ENCODE data around the gene PAK5. TPM values are rescaled to one million over a fixed set of nuclear protein-coding genes. Genes with fewer than 3 reads are reported as not detected.

PAK5 gene
- total and polyA plus RNA-seq, 7 experiments from 2014 or later = not detected

DNA sequence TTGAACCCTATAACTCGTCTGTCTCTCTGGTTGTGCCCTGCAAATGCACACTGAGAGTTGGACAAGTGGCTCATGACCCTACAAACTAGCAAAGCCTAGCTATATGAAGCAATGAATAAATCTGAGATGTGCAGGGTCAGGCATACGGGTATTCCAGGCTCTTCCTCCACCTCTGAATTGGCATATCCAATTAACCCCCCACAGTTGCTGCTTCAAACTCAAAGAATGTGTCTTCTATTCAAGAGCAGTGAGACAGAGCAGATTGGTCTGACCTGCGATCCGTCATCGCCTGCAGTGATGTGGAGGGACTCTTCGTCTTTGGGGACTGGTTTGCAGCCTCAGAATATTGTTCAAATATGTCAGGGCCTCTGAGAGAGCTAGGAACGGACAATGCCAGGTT, 264.7 kb downstream of the PAK5 start:
- ChIA-PET POLR2A (no interaction called here), CTCF (no interaction called here)
- Histone ChIP-seq H3K27me3 (ENCODE audit: control insufficient read depth in 2 of 2, insufficient read depth in 2 of 2, low read length in 2 of 2) (no peaks in the 10 kb centered on the region), H3K36me3 (ENCODE audit: control insufficient read depth in 2 of 3, insufficient read depth in 3 of 3, low read length in 3 of 3) (no peaks in the 10 kb centered on the region), H3K4me1 (ENCODE audit: control insufficient read depth in 2 of 2, insufficient read depth in 2 of 2, low read length in 2 of 2) (no peaks in the 10 kb centered on the region), H3K4me3 (ENCODE audit: low read length) (no peak overlapping the region), H3K27ac (ENCODE audit: low read depth, low read length) (no peak overlapping the region), H3K9me3 (ENCODE audit: control insufficient read depth in 2 of 3, low read length in 3 of 3) (no peaks in the 10 kb centered on the region)
- H3K27ac Mint-ChIP-seq = no peak overlapping the region
- DNase-seq (no peak), ATAC-seq (no peak)
- H3K27me3 Mint-ChIP-seq = peaks cover 0 to 4% (median 4%) of the 10 kb centered on the region in 5 donors
- H3K4me3 Mint-ChIP-seq = no peak overlapping the region
- intact Hi-C loops (cut with micrococcal nuclease) = no loop called here
- H3K9me3 Mint-ChIP-seq = peaks cover 0 to 6% (median 1%) of the 10 kb centered on the region in 11 donors
- H3K36me3 Mint-ChIP-seq = peaks cover 0 to 2% (median 0%) of the 10 kb centered on the region in 5 donors
- no peaks in the 10 kb centered on the region for H3K4me1 Mint-ChIP-seq

DNA sequence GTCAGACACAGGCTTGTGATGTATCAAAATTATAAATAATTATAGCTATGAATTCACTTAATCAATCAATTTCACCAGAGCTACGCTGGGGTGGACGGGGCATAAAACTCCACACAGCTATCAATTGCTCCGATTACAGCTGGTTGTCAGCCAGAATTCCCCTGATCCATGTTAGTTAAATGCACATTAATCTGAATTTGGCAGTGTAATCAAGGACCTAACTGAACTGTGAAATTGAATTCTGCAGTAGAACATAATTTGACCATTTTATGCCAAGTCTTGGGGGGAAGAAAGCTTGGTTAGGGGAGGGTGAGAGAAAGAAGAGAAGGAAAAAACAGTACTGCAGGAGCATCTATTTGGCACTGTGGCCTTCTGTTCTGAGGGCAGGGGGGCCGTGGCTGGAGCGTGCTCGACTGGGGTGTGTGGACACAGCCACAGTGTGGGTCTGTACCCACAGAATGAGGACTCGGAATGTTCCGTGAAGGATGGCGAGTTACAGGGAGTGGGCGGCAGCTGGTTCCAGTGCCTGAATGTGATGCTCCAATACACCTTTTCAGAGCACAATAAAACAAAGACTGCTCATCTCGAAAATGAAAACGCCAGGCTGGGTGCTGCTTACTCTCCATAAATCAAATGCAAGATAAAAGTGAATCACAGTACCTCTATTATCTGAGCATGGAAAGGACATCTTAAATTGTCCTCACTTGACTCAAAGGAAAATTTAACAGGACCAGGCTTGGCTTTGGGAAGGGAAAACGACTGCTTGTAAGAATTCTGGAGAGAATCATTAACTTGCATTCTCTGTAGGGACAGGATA, 265.3 kb downstream of the PAK5 start:
- CTCF ChIA-PET = no interaction called here
- H3K36me3 Mint-ChIP-seq = peaks cover 0 to 4% (median 0%) of the 10 kb centered on the region in 5 donors
- no peaks in the 10 kb centered on the region for H3K4me1 Mint-ChIP-seq
- no peak overlapping the region for H3K27ac ChIP-seq (ENCODE audit: low read depth, low read length)
- no peak overlapping the region for H3K27ac Mint-ChIP-seq
- H3K27me3 Mint-ChIP-seq = peaks cover 0 to 4% (median 4%) of the 10 kb centered on the region in 5 donors
- no peaks in the 10 kb centered on the region for H3K4me1 ChIP-seq (ENCODE audit: control insufficient read depth in 2 of 2, insufficient read depth in 2 of 2, low read length in 2 of 2)
- intact Hi-C loops (cut with micrococcal nuclease) = no loop called here
- no peak for ATAC-seq
- H3K27me3 ChIP-seq (ENCODE audit: control insufficient read depth in 2 of 2, insufficient read depth in 2 of 2, low read length in 2 of 2) = no peaks in the 10 kb centered on the region
- H3K36me3 ChIP-seq (ENCODE audit: control insufficient read depth in 2 of 3, insufficient read depth in 3 of 3, low read length in 3 of 3) = no peaks in the 10 kb centered on the region
- POLR2A ChIA-PET = no interaction called here
- no peak for DNase-seq
- no peak overlapping the region for H3K4me3 Mint-ChIP-seq
- peaks cover 0 to 6% (median 2%) of the 10 kb centered on the region in 11 donors for H3K9me3 Mint-ChIP-seq
- no peaks in the 10 kb centered on the region for H3K9me3 ChIP-seq (ENCODE audit: control insufficient read depth in 2 of 3, low read length in 3 of 3)
- H3K4me3 ChIP-seq (ENCODE audit: low read length) = no peak overlapping the region

DNA sequence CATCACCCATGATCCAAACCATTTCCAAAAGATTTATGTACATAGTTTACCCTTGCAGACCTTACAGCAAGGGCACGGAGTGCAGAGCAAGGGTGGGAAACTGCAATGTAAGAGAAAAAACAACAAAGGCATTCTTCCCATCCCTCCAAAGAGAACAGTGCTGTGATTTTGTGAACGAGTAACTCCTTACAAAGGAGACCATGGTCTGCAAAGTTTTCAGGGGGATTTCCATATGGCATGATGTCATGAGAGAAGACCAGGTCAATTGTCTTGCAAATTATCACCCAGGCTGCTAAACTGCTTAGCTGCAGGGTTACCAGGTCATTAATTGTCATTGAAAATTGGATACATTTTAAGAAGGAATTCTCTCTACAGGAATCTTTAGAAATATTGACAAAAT, 266.2 kb downstream of the PAK5 start:
- Mint-ChIP-seq H3K27ac (no peak overlapping the region), H3K36me3 (peaks cover 0 to 4% (median 0%) of the 10 kb centered on the region in 5 donors), H3K4me1 (no peaks in the 10 kb centered on the region), H3K27me3 (peaks cover 0 to 4% (median 4%) of the 10 kb centered on the region in 5 donors), H3K4me3 (no peak overlapping the region), H3K9me3 (peaks cover 0 to 8% (median 4%) of the 10 kb centered on the region in 11 donors)
- no peak for ATAC-seq
- POLR2A ChIA-PET = no interaction called here
- Histone ChIP-seq H3K27me3 (ENCODE audit: control insufficient read depth in 2 of 2, insufficient read depth in 2 of 2, low read length in 2 of 2) (no peaks in the 10 kb centered on the region), H3K4me3 (ENCODE audit: low read length) (no peak overlapping the region), H3K27ac (ENCODE audit: low read depth, low read length) (no peak overlapping the region), H3K4me1 (ENCODE audit: control insufficient read depth in 2 of 2, insufficient read depth in 2 of 2, low read length in 2 of 2) (no peaks in the 10 kb centered on the region), H3K36me3 (ENCODE audit: control insufficient read depth in 2 of 3, insufficient read depth in 3 of 3, low read length in 3 of 3) (no peaks in the 10 kb centered on the region), H3K9me3 (ENCODE audit: control insufficient read depth in 2 of 3, low read length in 3 of 3) (no peaks in the 10 kb centered on the region)
- DNase-seq = no peak
- intact Hi-C loops (cut with micrococcal nuclease) = no loop called here
- CTCF ChIA-PET = no interaction called here

DNA sequence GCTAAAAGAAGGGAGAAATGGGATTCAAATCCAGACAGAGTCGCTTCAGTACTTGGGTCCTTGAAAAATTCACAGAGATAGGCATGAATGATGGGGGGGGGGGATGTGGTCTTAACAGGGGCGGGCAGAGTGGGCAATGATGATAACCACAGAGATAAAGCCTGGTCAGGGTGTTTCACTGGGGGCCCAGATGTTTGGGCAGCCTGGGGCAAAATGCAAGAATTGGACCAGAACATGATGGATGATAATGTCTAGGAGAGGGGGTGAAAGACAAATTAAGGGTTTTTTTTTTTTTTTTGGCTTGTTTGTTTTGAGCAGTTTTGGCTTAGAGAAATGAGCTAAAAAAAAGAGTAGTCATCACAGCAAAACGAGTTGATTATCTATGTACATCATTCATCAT, 267.1 kb downstream of the PAK5 start:
- DNase-seq (no peak), ATAC-seq (no peak)
- H3K36me3 ChIP-seq (ENCODE audit: control insufficient read depth in 2 of 3, insufficient read depth in 3 of 3, low read length in 3 of 3) = no peaks in the 10 kb centered on the region
- ChIA-PET CTCF (no interaction called here), POLR2A (no interaction called here)
- no peaks in the 10 kb centered on the region for H3K9me3 ChIP-seq (ENCODE audit: control insufficient read depth in 2 of 3, low read length in 3 of 3)
- H3K27ac Mint-ChIP-seq = no peak overlapping the region
- peaks cover 0 to 8% (median 4%) of the 10 kb centered on the region in 11 donors for H3K9me3 Mint-ChIP-seq
- H3K27me3 ChIP-seq (ENCODE audit: control insufficient read depth in 2 of 2, insufficient read depth in 2 of 2, low read length in 2 of 2) = no peaks in the 10 kb centered on the region
- no peak overlapping the region for H3K27ac ChIP-seq (ENCODE audit: low read depth, low read length)
- no peak overlapping the region for H3K4me3 Mint-ChIP-seq
- H3K4me1 ChIP-seq (ENCODE audit: control insufficient read depth in 2 of 2, insufficient read depth in 2 of 2, low read length in 2 of 2) = no peaks in the 10 kb centered on the region
- H3K36me3 Mint-ChIP-seq = peaks cover 0 to 4% (median 0%) of the 10 kb centered on the region in 5 donors
- peaks cover 0 to 4% (median 4%) of the 10 kb centered on the region in 5 donors for H3K27me3 Mint-ChIP-seq
- intact Hi-C loops (cut with micrococcal nuclease) = no loop called here
- H3K4me3 ChIP-seq (ENCODE audit: low read length) = no peak overlapping the region
- no peaks in the 10 kb centered on the region for H3K4me1 Mint-ChIP-seq

DNA sequence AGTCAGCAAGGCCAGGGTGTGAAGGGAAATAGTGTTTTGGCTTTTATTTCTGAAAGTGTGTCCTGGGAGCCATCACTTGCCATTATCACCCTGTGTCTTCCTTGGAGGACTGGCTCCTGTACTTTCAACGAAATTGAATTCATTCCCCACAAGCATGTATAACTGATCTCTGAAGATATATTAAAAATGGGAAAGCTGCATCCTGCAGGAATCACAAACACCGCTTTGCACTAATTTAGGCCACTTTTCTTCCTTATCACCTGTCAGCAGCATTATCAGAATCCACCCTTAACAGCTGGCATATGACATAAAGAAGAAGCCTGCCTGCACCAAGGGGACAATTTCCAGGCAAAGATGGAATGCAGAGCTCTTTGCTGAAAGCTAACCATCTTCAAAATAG, 268.3 kb downstream of the PAK5 start:
- CTCF ChIA-PET = no interaction called here
- H3K9me3 Mint-ChIP-seq = peaks cover 0 to 10% (median 4%) of the 10 kb centered on the region in 11 donors
- POLR2A ChIA-PET = no interaction called here
- peaks cover 0 to 9% (median 4%) of the 10 kb centered on the region in 5 donors for H3K27me3 Mint-ChIP-seq
- Histone ChIP-seq H3K27me3 (ENCODE audit: control insufficient read depth in 2 of 2, insufficient read depth in 2 of 2, low read length in 2 of 2) (no peaks in the 10 kb centered on the region), H3K9me3 (ENCODE audit: control insufficient read depth in 2 of 3, low read length in 3 of 3) (no peaks in the 10 kb centered on the region), H3K4me3 (ENCODE audit: low read length) (no peak overlapping the region), H3K4me1 (ENCODE audit: control insufficient read depth in 2 of 2, insufficient read depth in 2 of 2, low read length in 2 of 2) (no peaks in the 10 kb centered on the region), H3K36me3 (ENCODE audit: control insufficient read depth in 2 of 3, insufficient read depth in 3 of 3, low read length in 3 of 3) (no peaks in the 10 kb centered on the region), H3K27ac (ENCODE audit: low read depth, low read length) (no peak overlapping the region)
- H3K27ac Mint-ChIP-seq = no peak overlapping the region
- DNase-seq = no peak
- H3K4me1 Mint-ChIP-seq = no peaks in the 10 kb centered on the region
- ATAC-seq = no peak
- intact Hi-C loops (cut with micrococcal nuclease) = no loop called here
- no peak overlapping the region for H3K4me3 Mint-ChIP-seq
- H3K36me3 Mint-ChIP-seq = peaks cover 0 to 4% (median 0%) of the 10 kb centered on the region in 5 donors

DNA sequence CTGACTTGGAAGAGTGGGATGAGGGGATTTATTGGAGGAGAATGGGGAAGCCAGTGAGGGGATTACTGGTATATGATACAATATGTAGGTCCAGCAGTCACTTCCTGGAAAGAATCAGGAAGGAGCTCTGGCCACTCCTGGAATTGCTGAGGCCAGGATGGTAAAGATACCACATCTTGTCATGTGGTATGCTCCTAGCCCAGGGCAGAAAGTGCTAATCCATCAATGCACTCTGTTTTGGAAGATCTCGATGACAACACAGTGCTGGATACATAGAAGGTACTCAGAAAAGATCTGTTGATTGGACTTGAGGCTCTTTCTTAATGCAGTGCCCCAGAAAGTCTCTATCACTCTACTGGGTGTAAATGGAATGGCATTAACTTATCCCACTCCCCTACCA, 271.9 kb downstream of the PAK5 start:
- H3K4me3 ChIP-seq (ENCODE audit: low read length) = no peak overlapping the region
- ChIA-PET POLR2A (no interaction called here), CTCF (no interaction called here)
- H3K9me3 ChIP-seq (ENCODE audit: control insufficient read depth in 2 of 3, low read length in 3 of 3) = no peaks in the 10 kb centered on the region
- H3K4me1 ChIP-seq (ENCODE audit: control insufficient read depth in 2 of 2, insufficient read depth in 2 of 2, low read length in 2 of 2) = no peaks in the 10 kb centered on the region
- Mint-ChIP-seq H3K27me3 (peaks cover 0 to 6% (median 0%) of the 10 kb centered on the region in 5 donors), H3K4me3 (no peak overlapping the region), H3K27ac (no peak overlapping the region), H3K36me3 (peaks cover 0 to 4% (median 0%) of the 10 kb centered on the region in 5 donors), H3K9me3 (peaks cover 0 to 11% (median 4%) of the 10 kb centered on the region in 11 donors), H3K4me1 (no peaks in the 10 kb centered on the region)
- intact Hi-C loops (cut with micrococcal nuclease) = no loop called here
- no peak overlapping the region for H3K27ac ChIP-seq (ENCODE audit: low read depth, low read length)
- DNase-seq (no peak), ATAC-seq (no peak)
- no peaks in the 10 kb centered on the region for H3K36me3 ChIP-seq (ENCODE audit: control insufficient read depth in 2 of 3, insufficient read depth in 3 of 3, low read length in 3 of 3)
- no peaks in the 10 kb centered on the region for H3K27me3 ChIP-seq (ENCODE audit: control insufficient read depth in 2 of 2, insufficient read depth in 2 of 2, low read length in 2 of 2)
